GM18873 (cell line): ENCODE data around the gene KCNJ8.
"Not testable (repeated sequence)": the region's sequence is repeated elsewhere in the genome, so short reads cannot be mapped to it uniquely, and the experiment has no call there.

ENCODE experiments used
- ATAC-seq: cut with Tn5 transposase; IDR thresholded peaks from one replicate; pipeline ENCODE4 v1.9.1; 2021; ENCODE audit warnings: mild to moderate bottlenecking, moderate library complexity, moderate number of reproducible peaks; ENCODE audit not compliant: unreplicated experiment, low FRiP score

Gene KCNJ8

GRCh38 chr12:21788089-21788983 lies 13.8 kb upstream of the KCNJ8 start:
- ATAC-seq: no peak

- ATAC-seq: no peak
Observed at GRCh38 chr12:21786041-21786531, 11.6 kb upstream of the KCNJ8 start.

- not testable (repeated sequence) for ATAC-seq
Observed at GRCh38 chr12:21782723-21783122, 8.2 kb upstream of the KCNJ8 start.

DNA sequence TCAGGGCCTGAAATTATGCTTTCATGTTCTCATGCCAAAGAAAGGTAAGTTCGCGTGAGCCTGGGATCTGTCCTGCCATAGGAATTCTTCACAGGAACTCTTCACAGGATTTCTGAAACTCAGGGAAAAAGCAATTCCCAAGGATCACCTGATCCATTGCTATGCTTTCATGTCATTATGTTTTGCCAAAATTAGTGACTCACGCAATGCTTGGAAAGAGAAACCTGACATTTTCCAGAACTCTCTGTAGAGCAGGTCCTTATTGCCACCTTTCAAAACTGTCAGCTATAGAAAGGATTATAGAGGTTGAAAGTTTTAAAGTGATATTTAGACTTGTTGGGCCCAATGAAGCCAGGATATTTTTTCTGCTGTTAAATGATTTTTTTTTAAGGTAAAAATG lies 6.3 kb upstream of the KCNJ8 start:
- no peak for ATAC-seq

DNA sequence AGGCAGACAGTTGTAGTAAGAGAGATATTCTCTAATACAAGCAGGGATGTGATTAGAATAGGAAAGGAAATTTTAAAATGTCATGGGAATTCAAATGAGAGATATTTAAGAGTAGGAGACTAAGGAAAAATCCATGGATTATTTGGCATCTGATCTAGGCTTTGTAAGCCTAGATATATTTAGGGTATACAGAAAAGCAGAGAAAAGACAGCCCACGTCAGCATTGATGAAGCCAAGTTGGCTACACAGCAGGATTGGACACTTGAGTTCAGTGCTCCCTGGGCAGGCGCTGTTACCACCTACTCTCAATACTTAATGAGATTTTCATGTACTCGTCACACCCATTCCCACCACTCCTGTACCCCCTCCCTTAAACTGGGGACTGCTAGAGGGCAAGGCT lies 1.7 kb upstream of the KCNJ8 start:
- ATAC-seq: no peak

GRCh38 chr12:21775133-21775820 lies 771 bp upstream of the KCNJ8 start:
- no peak for ATAC-seq

GRCh38 chr12:21773806-21774205 lies 700 bp downstream of the KCNJ8 start:
- ATAC-seq: no peak

- no peak for ATAC-seq
Observed at GRCh38 chr12:21773263-21773741, 1.2 kb downstream of the KCNJ8 start.

DNA sequence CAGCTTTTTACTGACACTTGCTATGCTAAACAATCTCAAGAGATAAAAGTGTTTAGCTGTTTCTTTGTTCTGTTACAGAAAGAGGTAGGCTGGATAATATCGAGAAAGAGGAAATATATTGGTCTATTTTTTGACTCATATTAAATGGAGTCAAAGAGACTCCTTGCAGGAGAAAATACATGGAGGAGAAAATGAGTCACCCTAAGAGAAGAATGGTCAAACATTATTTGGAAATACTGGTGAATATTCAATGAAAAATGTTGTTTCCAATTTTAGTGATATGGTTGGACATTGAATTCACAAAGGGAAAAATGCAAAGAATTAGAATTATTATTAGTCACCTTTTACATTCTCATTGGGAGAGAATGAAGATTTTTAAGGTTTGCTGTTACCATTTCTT lies 3.2 kb downstream of the KCNJ8 start:
- ATAC-seq: no peak

DNA sequence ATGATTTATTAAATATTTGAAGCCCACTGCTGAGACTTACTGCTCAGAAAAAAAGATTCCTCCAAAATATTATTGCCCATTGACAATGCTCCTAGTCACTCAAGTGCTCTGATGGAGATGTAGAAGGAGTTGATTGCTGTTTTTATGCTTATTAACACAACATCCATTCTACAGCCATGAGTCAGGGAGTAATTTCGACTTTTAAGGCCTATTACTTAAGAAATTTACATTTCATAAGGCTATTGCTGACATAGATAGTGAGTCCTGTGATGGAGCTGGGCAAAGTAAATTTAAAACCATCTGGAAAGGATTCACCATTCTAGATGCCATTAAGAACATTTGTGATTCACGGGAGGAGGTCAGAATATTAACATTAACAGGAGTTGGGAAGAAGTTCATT lies 5.2 kb downstream of the KCNJ8 start:
- no peak for ATAC-seq

GRCh38 chr12:21766403-21766802 lies 8.1 kb downstream of the KCNJ8 start:
- no peak for ATAC-seq

DNA sequence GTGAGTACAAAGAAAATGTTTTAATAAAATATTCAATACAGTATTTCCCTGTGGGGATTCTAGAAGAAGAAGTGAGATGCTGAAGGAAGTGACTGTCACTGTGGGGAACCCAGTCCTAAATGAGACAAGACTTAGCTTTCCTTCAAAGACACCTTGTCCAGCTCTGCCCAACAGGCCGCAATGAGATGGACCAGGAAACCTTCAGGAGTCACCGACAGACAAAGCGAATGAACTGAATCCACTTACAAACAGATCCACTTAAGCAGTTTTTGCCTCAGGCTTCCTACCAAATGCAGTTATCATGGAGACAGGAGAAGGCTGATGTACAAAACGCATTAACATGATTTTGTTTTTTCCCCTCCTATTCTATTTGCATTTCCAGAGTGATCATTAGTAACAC lies 9.6 kb downstream of the KCNJ8 start:
- ATAC-seq: no peak

- no peak for ATAC-seq
Observed at GRCh38 chr12:21764065-21764464, 10.4 kb downstream of the KCNJ8 start.

GRCh38 chr12:21763531-21763930 lies 11.0 kb downstream of the KCNJ8 start:
- ATAC-seq: no peak

- no peak for ATAC-seq
Observed at GRCh38 chr12:21759737-21760136, 14.8 kb downstream of the KCNJ8 start.

DNA sequence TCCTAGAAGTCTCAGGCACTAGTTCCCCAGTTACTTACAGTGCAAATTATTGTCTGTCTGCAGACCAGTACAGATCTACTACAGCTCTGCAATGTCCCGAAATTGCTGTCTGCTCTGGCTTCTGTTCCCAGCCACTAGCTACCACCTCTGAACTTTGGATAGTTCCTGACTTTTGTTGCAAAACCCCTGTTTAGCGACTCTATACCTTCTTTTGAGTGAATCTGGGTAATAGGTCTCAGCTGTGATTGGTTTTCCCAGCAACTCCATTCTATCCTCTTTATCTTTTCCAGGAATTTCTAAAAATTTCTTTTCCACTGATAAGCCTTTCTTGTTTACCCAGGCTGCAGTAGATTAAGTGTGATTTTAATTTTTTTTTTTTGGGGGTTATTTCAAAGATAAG lies 16.8 kb downstream of the KCNJ8 start:
- ATAC-seq: no peak

DNA sequence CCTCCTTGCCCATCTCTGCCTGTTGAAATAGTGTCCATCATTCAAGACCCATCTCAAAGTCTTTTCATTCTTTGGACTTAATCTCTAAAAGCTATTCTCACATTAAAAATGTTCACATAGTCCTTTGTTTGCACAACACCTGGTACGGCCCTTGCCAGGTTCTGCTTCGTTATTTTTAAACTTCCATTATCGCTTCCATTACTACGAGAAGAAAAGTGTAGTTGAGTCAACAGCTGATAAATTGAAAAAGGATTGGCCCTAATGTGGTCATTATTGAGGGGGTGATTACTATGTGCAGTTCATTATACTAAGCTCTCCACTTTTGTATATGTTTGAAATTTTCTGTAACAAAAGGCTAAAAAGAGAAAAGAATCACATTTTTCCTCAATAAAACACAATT lies 17.8 kb downstream of the KCNJ8 start:
- no peak for ATAC-seq

DNA sequence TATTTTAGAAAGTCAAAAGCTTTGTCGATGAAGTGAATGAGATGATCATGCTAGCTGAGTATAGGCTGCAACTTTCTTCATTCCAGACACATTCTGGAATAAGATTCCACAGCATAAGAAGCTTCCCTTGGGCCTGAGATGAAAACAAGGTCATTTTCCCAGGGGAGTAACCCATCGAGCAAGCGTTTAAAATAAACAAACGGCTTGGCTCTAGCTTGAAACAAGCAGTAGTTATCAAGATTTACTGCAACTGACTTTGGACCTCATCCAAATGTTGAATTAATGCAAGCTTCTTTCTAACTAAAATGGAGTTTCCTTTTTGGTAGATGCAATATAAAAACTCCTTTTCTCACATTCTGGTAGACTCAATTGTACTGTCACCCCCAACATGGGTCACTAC lies 23.0 kb downstream of the KCNJ8 start:
- no peak for ATAC-seq

DNA sequence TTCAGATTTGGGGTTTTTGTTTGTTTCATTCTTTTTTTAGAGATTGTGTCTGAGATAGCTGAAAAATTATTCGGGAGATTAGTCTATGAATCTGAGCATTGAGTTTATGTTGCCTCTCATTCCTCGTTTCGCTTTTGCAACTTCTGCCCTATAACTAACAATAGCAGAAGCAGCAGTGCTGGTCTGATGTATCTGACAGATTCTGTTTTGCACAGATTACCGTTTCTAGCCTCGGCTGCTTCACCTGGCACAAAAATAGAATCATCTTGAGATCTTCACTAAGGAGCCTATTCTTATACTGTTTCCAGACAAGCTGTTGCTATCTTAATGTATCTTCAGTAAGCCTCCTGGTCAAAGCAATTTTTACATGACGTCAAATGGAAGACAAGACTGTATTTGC lies 29.2 kb downstream of the KCNJ8 start:
- no peak for ATAC-seq

DNA sequence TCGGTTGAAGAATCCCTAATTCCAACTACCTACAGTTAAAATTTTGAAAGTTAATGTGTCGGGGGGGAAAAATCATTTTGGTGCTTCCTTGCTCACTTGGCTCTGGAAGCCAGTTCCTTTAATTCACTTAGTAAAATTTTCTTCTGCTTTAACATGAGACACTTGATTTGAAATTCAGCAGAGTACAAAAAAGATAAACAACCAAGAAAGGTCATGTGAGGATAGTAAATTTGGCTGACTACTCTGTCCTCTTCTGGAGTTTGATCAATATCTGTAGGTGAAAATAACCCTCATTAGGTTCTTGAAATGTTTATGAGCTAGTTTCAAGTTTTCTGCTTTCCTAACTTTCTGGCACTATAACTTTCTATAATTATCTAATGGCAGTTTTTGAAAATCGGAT lies 43.4 kb downstream of the KCNJ8 start:
- ATAC-seq: no peak

DNA sequence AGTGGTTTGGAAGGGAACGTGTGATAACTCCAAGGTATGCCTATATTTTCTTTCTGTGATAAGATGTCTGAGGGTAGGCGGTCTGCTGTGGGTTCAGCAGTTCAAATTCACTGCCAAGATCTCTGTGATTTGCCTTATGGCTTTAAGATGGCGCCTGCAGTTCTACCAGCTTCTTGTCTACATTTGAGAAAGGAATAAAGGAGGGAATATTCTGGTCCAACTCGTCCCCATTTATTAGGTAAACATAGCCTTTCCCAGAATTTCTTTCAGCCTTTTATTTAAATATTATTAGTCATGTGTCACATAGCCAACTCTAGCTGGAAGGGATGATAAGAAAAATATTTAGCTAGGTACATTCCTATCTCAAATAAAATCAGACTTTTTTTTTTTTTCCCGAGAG lies 48.8 kb downstream of the KCNJ8 start:
- no peak for ATAC-seq
